HCT116 (cell line): Measurements from ENCODE around the gene ARMH4. TPM values are rescaled to one million over a fixed set of nuclear protein-coding genes. Genes with fewer than 3 reads are reported as not detected.

Experiments used
- ATAC-seq: fragments of 200-7000 bp; cut with Tn5 transposase; 2 replicates; pipeline ENCODE4 v1.9.1; 2020; ENCODE audit warnings: mild to moderate bottlenecking, moderate library complexity
- BruUV-seq: library from RNA; stranded (reverse); fragments of 400-500 nt; replicated peaks from 2 replicates; lab custom pipeline; 2021; lab: Mats Ljungman, UMichigan
- CTCF ChIA-PET: fragments of 300-600 bp; sonication (Branson Sonifier 250); formaldehyde crosslinking; loops from one replicate; lab custom pipeline; 2021; ENCODE audit warnings: antibody characterized with exemption; lab: Charles Lee
- POLR2A ChIA-PET: fragments of 300-600, 350-600 bp; sonication (Branson Sonifier 250); formaldehyde crosslinking; loops from one replicate; lab custom pipeline; 2021; ENCODE audit warnings: antibody characterized with exemption; lab: Charles Lee
- RAD21 ChIA-PET, 2 experiments: fragments of 300-600 bp; sonication (Branson Sonifier 250); formaldehyde crosslinking; loops; one replicate each; lab custom pipeline; 2023; ENCODE audit warnings: low total read pairs in 2 of 2; ENCODE audit not compliant: uncharacterized antibody in 2 of 2, unreplicated experiment in 2 of 2, low non-redundant PET in 1 of 2; lab: Charles Lee
- DNase-seq: peaks from one replicate; pipeline ENCODE4 v3.0.0-alpha.2; 2010; ENCODE audit warnings: low read depth, low spot score
- H2AFZ ChIP-seq: fragments of 200-600 bp; shearing (Covaris generic), sonication (generic); 2 replicates; pipeline ENCODE4 v1.6.1; 2017; ENCODE audit warnings: low read depth, mixed run types, mixed read lengths, antibody characterized with exemption, low read length; ENCODE audit not compliant: poor library complexity, severe bottlenecking
- H3K27ac ChIP-seq: 2 replicates; pipeline ENCODE4 v1.5.1; 2012; ENCODE audit warnings: low read depth, low read length
- H3K27me3 ChIP-seq: fragments of 200-600 bp; sonication (generic); 2 replicates; pipeline ENCODE4 v1.6.1; 2016; ENCODE audit warnings: mixed run types, low read length, mixed read lengths; ENCODE audit not compliant: insufficient read depth
- H3K36me3 ChIP-seq, 2 experiments: fragments of 200-500 bp in 1 of 2; fragments of 200-600 bp in 1 of 2; sonication (Bioruptor generic) in 1 of 2; sonication (generic) in 1 of 2; 2 replicates each; pipeline versions ENCODE4 v1.5.1 to v1.6.1; 2014 to 2016; ENCODE audit warnings: low read length in 2 of 2, inconsistent platforms in 1 of 2, mixed read lengths in 1 of 2, mixed run types in 1 of 2; ENCODE audit not compliant: insufficient read depth in 2 of 2, control insufficient read depth in 1 of 2
- H3K4me1 ChIP-seq, 2 experiments: fragments of 200-600 bp in 1 of 2; sonication (generic) in 1 of 2; 2 replicates each; pipeline versions ENCODE4 v1.5.1 to v1.6.1; 2012 to 2017; ENCODE audit warnings: low read length in 2 of 2, inconsistent platforms in 1 of 2, mild to moderate bottlenecking in 1 of 2, mixed read lengths in 1 of 2, mixed run types in 1 of 2, moderate library complexity in 1 of 2; ENCODE audit not compliant: insufficient read depth in 2 of 2, control insufficient read depth in 1 of 2
- H3K4me2 ChIP-seq: fragments of 200-600 bp; sonication (generic); 2 replicates; pipeline ENCODE4 v1.6.1; 2017; ENCODE audit warnings: mixed run types, low read length, mixed read lengths
- H3K4me3 ChIP-seq, 2 experiments: fragments of 200-600 bp in 1 of 2; sonication (generic) in 1 of 2; replicated peaks in 1 of 2; 2 replicates each; pipeline ENCODE4 v1.5.1; 2011 to 2016; ENCODE audit warnings: low read length in 2 of 2, control low read depth in 1 of 2, low read depth in 1 of 2, mild to moderate bottlenecking in 1 of 2, mixed read lengths in 1 of 2, mixed run types in 1 of 2
- H3K79me2 ChIP-seq: fragments of 200-600 bp; sonication (generic); 2 replicates; pipeline ENCODE4 v1.6.1; 2017; ENCODE audit warnings: mild to moderate bottlenecking, mixed run types, low read length, moderate library complexity, mixed read lengths; ENCODE audit not compliant: insufficient read depth
- H3K9ac ChIP-seq: fragments of 200-600 bp; sonication (generic); 2 replicates; pipeline ENCODE4 v1.6.1; 2016; ENCODE audit warnings: low read length, mixed read lengths
- H3K9me2 ChIP-seq: fragments of 200-600 bp; sonication (generic), shearing (Covaris generic); 2 replicates; pipeline ENCODE4 v1.6.1; 2017; ENCODE audit warnings: mixed run types, mild to moderate bottlenecking, moderate library complexity; ENCODE audit not compliant: insufficient read depth
- H3K9me3 ChIP-seq, 2 experiments: fragments of 200-500 bp in 1 of 2; fragments of 200-600 bp in 1 of 2; sonication (Bioruptor generic) in 1 of 2; sonication (generic) in 1 of 2; 2 replicates each; pipeline ENCODE4 v1.6.1; 2014 to 2017; ENCODE audit warnings: low read length in 2 of 2, mixed read lengths in 2 of 2, inconsistent platforms in 1 of 2, low read depth in 1 of 2, mild to moderate bottlenecking in 1 of 2, mixed run types in 1 of 2, moderate library complexity in 1 of 2; ENCODE audit not compliant: control insufficient read depth in 1 of 2, insufficient read depth in 1 of 2
- H4K20me1 ChIP-seq: fragments of 200-600 bp; sonication (generic), shearing (Covaris generic); 2 replicates; pipeline ENCODE4 v1.6.1; 2017; ENCODE audit warnings: mixed run types, mild to moderate bottlenecking, moderate library complexity; ENCODE audit not compliant: insufficient read depth
- ATF3 ChIP-seq: IDR thresholded peaks from 2 replicates; pipeline ENCODE4 v1.6.1; 2012
- CTCF ChIP-seq, 3 experiments: fragments of 200-600 bp in 1 of 3; sonication (generic) in 1 of 3; IDR thresholded peaks in 2 of 3; conservative IDR thresholded peaks in 1 of 3; 2 replicates each; pipeline ENCODE4 v1.5.1; 2012 to 2017; ENCODE audit warnings: low read depth in 2 of 3, low read length in 2 of 3, antibody characterized with exemption in 1 of 3, borderline replicate concordance in 1 of 3, control low read depth in 1 of 3, mild to moderate bottlenecking in 1 of 3, mixed read lengths in 1 of 3, mixed run types in 1 of 3, moderate library complexity in 1 of 3; ENCODE audit not compliant: insufficient read depth in 1 of 3
- ELF1 ChIP-seq: IDR thresholded peaks from 2 replicates; pipeline ENCODE4 v1.6.1; 2012; ENCODE audit warnings: low read depth, borderline replicate concordance
- EZH2 ChIP-seq: fragments of 200-600 bp; sonication (generic); IDR thresholded peaks from 2 replicates; pipeline ENCODE4 v1.6.1; 2017; ENCODE audit warnings: antibody characterized with exemption, mixed run types
- JUND ChIP-seq: IDR thresholded peaks from 2 replicates; pipeline ENCODE4 v1.6.1; 2012
- MAX ChIP-seq: IDR thresholded peaks from 2 replicates; pipeline ENCODE4 v1.6.1; 2012
- POLR2A ChIP-seq: IDR thresholded peaks from 2 replicates; pipeline ENCODE4 v1.7.0; 2011; ENCODE audit warnings: borderline replicate concordance; ENCODE audit not compliant: insufficient read depth, insufficient read length; ENCODE audit errors: extremely low read depth
- REST ChIP-seq: IDR thresholded peaks from 2 replicates; pipeline ENCODE4 v1.6.1; 2012; ENCODE audit warnings: low read depth
- SIN3A ChIP-seq: IDR thresholded peaks from 2 replicates; pipeline ENCODE4 v1.6.1; 2012; ENCODE audit warnings: low read depth
- SP1 ChIP-seq: IDR thresholded peaks from 2 replicates; pipeline ENCODE4 v1.6.1; 2012; ENCODE audit warnings: low read depth
- SRF ChIP-seq: IDR thresholded peaks from 2 replicates; pipeline ENCODE4 v1.6.1; 2012; ENCODE audit warnings: low read depth
- TCF7L2 ChIP-seq: IDR thresholded peaks from 2 replicates; pipeline ENCODE4 v1.7.0; 2011; ENCODE audit warnings: borderline replicate concordance, inconsistent platforms; ENCODE audit not compliant: insufficient read depth, insufficient read length; ENCODE audit errors: extremely low read depth
- YY1 ChIP-seq: IDR thresholded peaks from 2 replicates; pipeline ENCODE4 v1.6.1; 2011; ENCODE audit warnings: low read length, low read depth, moderate library complexity, mild to moderate bottlenecking; ENCODE audit not compliant: insufficient replicate concordance; ENCODE audit errors: extremely low read depth
- intact Hi-C: fragments of 100-400 bp; cut with micrococcal nuclease; formaldehyde crosslinking; loops from 2 replicates; pipeline ENCODE4 v1.10.0; 2022
- total RNA-seq: library from RNA; stranded (reverse); gene quantifications from one replicate; pipeline ENCODE4 v1.2.1, GENCODE V29; 2021; ENCODE audit not compliant: unreplicated experiment

The ARMH4 gene
- total RNA-seq, 1 experiment from 2014 or later, result 1.7 TPM

- no peak overlapping the region for H3K4me3 ChIP-seq
- intact Hi-C loops, result no loop called here
- TF ChIP-seq MAX (no peak), YY1 (no peak), REST (no peak), SIN3A (no peak), CTCF (IDR thresholded peaks at IDR 0.05 in 2 of 3, conservative IDR thresholded peaks at IDR 0.05 in 1 of 3; ENCODE audit: borderline replicate concordance in 1 of 3, insufficient read depth in 1 of 3, low read depth in 2 of 3, low read length in 2 of 3) (no peak), JUND (no peak), ELF1 (no peak), EZH2 (no peak), SRF (no peak), SP1 (no peak), TCF7L2 (no peak), ATF3 (no peak), POLR2A (no peak)
- no peaks in the 10 kb centered on the region for H3K4me1 ChIP-seq
- ChIA-PET POLR2A (no interaction called here), CTCF (no interaction called here), RAD21 (no interaction called here)
- no peak overlapping the region for H3K27ac ChIP-seq
- H3K9me3 ChIP-seq, result no peaks in the 10 kb centered on the region
- no TSS peak for BruUV-seq
- DNase-seq, result no peak
- no peak overlapping the region for H3K4me2 ChIP-seq
- H3K79me2 ChIP-seq, result no peaks in the 10 kb centered on the region
- no peaks in the 10 kb centered on the region for H3K36me3 ChIP-seq
- no peak overlapping the region for H3K9ac ChIP-seq
- H2AFZ ChIP-seq, result no peak overlapping the region
- no peaks in the 10 kb centered on the region for H4K20me1 ChIP-seq
- no peaks in the 10 kb centered on the region for H3K9me2 ChIP-seq
- ATAC-seq, result no peak
- H3K27me3 ChIP-seq, result no peaks in the 10 kb centered on the region
These were observed 51.2 kb downstream of the ARMH4 start for GRCh38 chr14:58100735-58101368.
